HCT116 (cell line): ENCODE results near the gene LMX1A. TPM values are rescaled to one million over a fixed set of nuclear protein-coding genes. Genes with fewer than 3 reads are reported as not detected.

Source experiments
- ATAC-seq: fragments of 200-7000 bp; cut with Tn5 transposase; 2 replicates; pipeline ENCODE4 v1.9.1; 2020; ENCODE audit warnings: mild to moderate bottlenecking, moderate library complexity
- BruUV-seq: library from RNA; stranded (reverse); fragments of 400-500 nt; replicated peaks from 2 replicates; lab custom pipeline; 2021; lab: Mats Ljungman, UMichigan
- CTCF ChIA-PET: fragments of 300-600 bp; sonication (Branson Sonifier 250); formaldehyde crosslinking; loops from one replicate; lab custom pipeline; 2021; ENCODE audit warnings: antibody characterized with exemption; lab: Charles Lee
- POLR2A ChIA-PET: fragments of 300-600, 350-600 bp; sonication (Branson Sonifier 250); formaldehyde crosslinking; loops from one replicate; lab custom pipeline; 2021; ENCODE audit warnings: antibody characterized with exemption; lab: Charles Lee
- RAD21 ChIA-PET, 2 experiments: fragments of 300-600 bp; sonication (Branson Sonifier 250); formaldehyde crosslinking; loops; one replicate each; lab custom pipeline; 2023; ENCODE audit warnings: low total read pairs in 2 of 2; ENCODE audit not compliant: uncharacterized antibody in 2 of 2, unreplicated experiment in 2 of 2, low non-redundant PET in 1 of 2; lab: Charles Lee
- DNase-seq: peaks from one replicate; pipeline ENCODE4 v3.0.0-alpha.2; 2010; ENCODE audit warnings: low read depth, low spot score
- H2AFZ ChIP-seq: fragments of 200-600 bp; shearing (Covaris generic), sonication (generic); 2 replicates; pipeline ENCODE4 v1.6.1; 2017; ENCODE audit warnings: low read depth, mixed run types, mixed read lengths, antibody characterized with exemption, low read length; ENCODE audit not compliant: poor library complexity, severe bottlenecking
- H3K27ac ChIP-seq: 2 replicates; pipeline ENCODE4 v1.5.1; 2012; ENCODE audit warnings: low read depth, low read length
- H3K27me3 ChIP-seq: fragments of 200-600 bp; sonication (generic); 2 replicates; pipeline ENCODE4 v1.6.1; 2016; ENCODE audit warnings: mixed run types, low read length, mixed read lengths; ENCODE audit not compliant: insufficient read depth
- H3K36me3 ChIP-seq, 2 experiments: fragments of 200-500 bp in 1 of 2; fragments of 200-600 bp in 1 of 2; sonication (Bioruptor generic) in 1 of 2; sonication (generic) in 1 of 2; 2 replicates each; pipeline versions ENCODE4 v1.5.1 to v1.6.1; 2014 to 2016; ENCODE audit warnings: low read length in 2 of 2, inconsistent platforms in 1 of 2, mixed read lengths in 1 of 2, mixed run types in 1 of 2; ENCODE audit not compliant: insufficient read depth in 2 of 2, control insufficient read depth in 1 of 2
- H3K4me1 ChIP-seq, 2 experiments: fragments of 200-600 bp in 1 of 2; sonication (generic) in 1 of 2; 2 replicates each; pipeline versions ENCODE4 v1.5.1 to v1.6.1; 2012 to 2017; ENCODE audit warnings: low read length in 2 of 2, inconsistent platforms in 1 of 2, mild to moderate bottlenecking in 1 of 2, mixed read lengths in 1 of 2, mixed run types in 1 of 2, moderate library complexity in 1 of 2; ENCODE audit not compliant: insufficient read depth in 2 of 2, control insufficient read depth in 1 of 2
- H3K4me2 ChIP-seq: fragments of 200-600 bp; sonication (generic); 2 replicates; pipeline ENCODE4 v1.6.1; 2017; ENCODE audit warnings: mixed run types, low read length, mixed read lengths
- H3K4me3 ChIP-seq, 2 experiments: fragments of 200-600 bp in 1 of 2; sonication (generic) in 1 of 2; replicated peaks in 1 of 2; 2 replicates each; pipeline ENCODE4 v1.5.1; 2011 to 2016; ENCODE audit warnings: low read length in 2 of 2, control low read depth in 1 of 2, low read depth in 1 of 2, mild to moderate bottlenecking in 1 of 2, mixed read lengths in 1 of 2, mixed run types in 1 of 2
- H3K79me2 ChIP-seq: fragments of 200-600 bp; sonication (generic); 2 replicates; pipeline ENCODE4 v1.6.1; 2017; ENCODE audit warnings: mild to moderate bottlenecking, mixed run types, low read length, moderate library complexity, mixed read lengths; ENCODE audit not compliant: insufficient read depth
- H3K9ac ChIP-seq: fragments of 200-600 bp; sonication (generic); 2 replicates; pipeline ENCODE4 v1.6.1; 2016; ENCODE audit warnings: low read length, mixed read lengths
- H3K9me2 ChIP-seq: fragments of 200-600 bp; sonication (generic), shearing (Covaris generic); 2 replicates; pipeline ENCODE4 v1.6.1; 2017; ENCODE audit warnings: mixed run types, mild to moderate bottlenecking, moderate library complexity; ENCODE audit not compliant: insufficient read depth
- H3K9me3 ChIP-seq, 2 experiments: fragments of 200-500 bp in 1 of 2; fragments of 200-600 bp in 1 of 2; sonication (Bioruptor generic) in 1 of 2; sonication (generic) in 1 of 2; 2 replicates each; pipeline ENCODE4 v1.6.1; 2014 to 2017; ENCODE audit warnings: low read length in 2 of 2, mixed read lengths in 2 of 2, inconsistent platforms in 1 of 2, low read depth in 1 of 2, mild to moderate bottlenecking in 1 of 2, mixed run types in 1 of 2, moderate library complexity in 1 of 2; ENCODE audit not compliant: control insufficient read depth in 1 of 2, insufficient read depth in 1 of 2
- H4K20me1 ChIP-seq: fragments of 200-600 bp; sonication (generic), shearing (Covaris generic); 2 replicates; pipeline ENCODE4 v1.6.1; 2017; ENCODE audit warnings: mixed run types, mild to moderate bottlenecking, moderate library complexity; ENCODE audit not compliant: insufficient read depth
- CEBPB ChIP-seq: IDR thresholded peaks from 2 replicates; pipeline ENCODE4 v1.6.1; 2012; ENCODE audit warnings: low read depth
- CTCF ChIP-seq, 3 experiments: fragments of 200-600 bp in 1 of 3; sonication (generic) in 1 of 3; IDR thresholded peaks in 2 of 3; conservative IDR thresholded peaks in 1 of 3; 2 replicates each; pipeline ENCODE4 v1.5.1; 2012 to 2017; ENCODE audit warnings: low read depth in 2 of 3, low read length in 2 of 3, antibody characterized with exemption in 1 of 3, borderline replicate concordance in 1 of 3, control low read depth in 1 of 3, mild to moderate bottlenecking in 1 of 3, mixed read lengths in 1 of 3, mixed run types in 1 of 3, moderate library complexity in 1 of 3; ENCODE audit not compliant: insufficient read depth in 1 of 3
- FOSL1 ChIP-seq: IDR thresholded peaks from 2 replicates; pipeline ENCODE4 v1.6.1; 2012; ENCODE audit warnings: low read depth
- MAX ChIP-seq: IDR thresholded peaks from 2 replicates; pipeline ENCODE4 v1.6.1; 2012
- POLR2A ChIP-seq: IDR thresholded peaks from 2 replicates; pipeline ENCODE4 v1.7.0; 2011; ENCODE audit warnings: borderline replicate concordance; ENCODE audit not compliant: insufficient read depth, insufficient read length; ENCODE audit errors: extremely low read depth
- SRF ChIP-seq: IDR thresholded peaks from 2 replicates; pipeline ENCODE4 v1.6.1; 2012; ENCODE audit warnings: low read depth
- TCF7L2 ChIP-seq: IDR thresholded peaks from 2 replicates; pipeline ENCODE4 v1.7.0; 2011; ENCODE audit warnings: borderline replicate concordance, inconsistent platforms; ENCODE audit not compliant: insufficient read depth, insufficient read length; ENCODE audit errors: extremely low read depth
- ZNF274 ChIP-seq: fragments of 200-500 bp; sonication (Bioruptor generic); IDR thresholded peaks from 2 replicates; pipeline ENCODE4 v1.6.1; 2014; ENCODE audit warnings: mild to moderate bottlenecking, low read depth, low read length, inconsistent platforms
- intact Hi-C: fragments of 100-400 bp; cut with micrococcal nuclease; formaldehyde crosslinking; loops from 2 replicates; pipeline ENCODE4 v1.10.0; 2022
- total RNA-seq: library from RNA; stranded (reverse); gene quantifications from one replicate; pipeline ENCODE4 v1.2.1, GENCODE V29; 2021; ENCODE audit not compliant: unreplicated experiment

The LMX1A gene
- total RNA-seq, 1 experiment from 2014 or later, result not detected

GRCh38 chr1:165185161-165185889 lies 171.2 kb downstream of the LMX1A start:
- no peak overlapping the region for H3K4me2 ChIP-seq
- H2AFZ ChIP-seq, result no peak overlapping the region
- no peaks in the 10 kb centered on the region for H3K9me2 ChIP-seq
- no peaks in the 10 kb centered on the region for H3K79me2 ChIP-seq
- H4K20me1 ChIP-seq, result no peaks in the 10 kb centered on the region
- ChIA-PET POLR2A (no interaction called here), CTCF (no interaction called here), RAD21 (no interaction called here)
- H3K27ac ChIP-seq, result no peak overlapping the region
- H3K9me3 ChIP-seq, result no peaks in the 10 kb centered on the region
- H3K36me3 ChIP-seq, result no peaks in the 10 kb centered on the region
- H3K4me3 ChIP-seq, result no peak overlapping the region
- intact Hi-C loops, result no loop called here
- 0 out of 2 replicates have a peak, but pooled peaks cover under 1% of the 10 kb centered on the region for H3K27me3 ChIP-seq
- DNase-seq (no peak), ATAC-seq (no peak)
- no TSS peak for BruUV-seq
- H3K4me1 ChIP-seq, result no peaks in the 10 kb centered on the region
- TF ChIP-seq POLR2A, result no peak
- no peak for TF ChIP-seq TCF7L2
- no peak for TF ChIP-seq ZNF274
- no peak for TF ChIP-seq CEBPB
- no peak for TF ChIP-seq CTCF (IDR thresholded peaks at IDR 0.05 in 2 of 3, conservative IDR thresholded peaks at IDR 0.05 in 1 of 3; ENCODE audit: borderline replicate concordance in 1 of 3, insufficient read depth in 1 of 3, low read depth in 2 of 3, low read length in 2 of 3)
- no peak for TF ChIP-seq MAX
- no peak for TF ChIP-seq SRF
- TF ChIP-seq FOSL1, result no peak
- no peak overlapping the region for H3K9ac ChIP-seq
